Endodermal cell (in vitro differentiated cells): Measurements from ENCODE around the gene PKLR. TPM values are rescaled to one million over a fixed set of nuclear protein-coding genes. Genes with fewer than 3 reads are reported as not detected.

Experiments
- DNase-seq: peaks from one replicate; pipeline ENCODE4 v3.0.0-alpha.2; 2017
- H3K27ac ChIP-seq: 2 replicates; pipeline ENCODE4 v1.5.1; 2013; ENCODE audit warnings: mild to moderate bottlenecking, low read depth, low read length, moderate library complexity
- H3K27me3 ChIP-seq: 2 replicates; pipeline ENCODE4 v1.6.1; 2013; ENCODE audit warnings: mild to moderate bottlenecking, low read length, moderate library complexity; ENCODE audit not compliant: insufficient read depth, control insufficient read depth, poor library complexity, severe bottlenecking
- H3K36me3 ChIP-seq: 2 replicates; pipeline ENCODE4 v1.7.0; 2013; ENCODE audit warnings: mild to moderate bottlenecking, low read length, moderate library complexity; ENCODE audit not compliant: control insufficient read depth, insufficient read depth
- H3K4me1 ChIP-seq: one replicate; pipeline ENCODE4 v1.7.0; 2013; ENCODE audit warnings: low read length; ENCODE audit not compliant: control insufficient read depth, insufficient read depth
- H3K4me3 ChIP-seq: 2 replicates; pipeline ENCODE4 v1.5.1; 2013; ENCODE audit warnings: mild to moderate bottlenecking, low read length, moderate library complexity
- H3K9ac ChIP-seq: 2 replicates; pipeline ENCODE4 v1.6.1; 2013; ENCODE audit warnings: mild to moderate bottlenecking, low read length, moderate library complexity; ENCODE audit not compliant: poor library complexity, severe bottlenecking; ENCODE audit errors: extremely low read depth
- H3K9me3 ChIP-seq: 2 replicates; pipeline ENCODE4 v1.6.1; 2013; ENCODE audit warnings: mild to moderate bottlenecking, low read length, moderate library complexity; ENCODE audit not compliant: control insufficient read depth
- H3K27ac Mint-ChIP-seq: 2 replicates; pipeline ENCODE4 v1.8.0; 2020; ENCODE audit warnings: mixed read lengths
- H3K27me3 Mint-ChIP-seq: 2 replicates; pipeline ENCODE4 v1.8.0; 2021; ENCODE audit warnings: mild to moderate bottlenecking, mixed read lengths; ENCODE audit not compliant: insufficient read depth
- H3K36me3 Mint-ChIP-seq: 2 replicates; pipeline ENCODE4 v1.8.0; 2020; ENCODE audit warnings: low read depth, mixed read lengths
- H3K4me1 Mint-ChIP-seq: 2 replicates; pipeline ENCODE4 v1.8.0; 2020; ENCODE audit warnings: mixed read lengths
- H3K4me3 Mint-ChIP-seq: 2 replicates; pipeline ENCODE4 v1.8.0; 2020; ENCODE audit warnings: mild to moderate bottlenecking, moderate library complexity, mixed read lengths
- H3K9me3 Mint-ChIP-seq: 2 replicates; pipeline ENCODE4 v1.8.0; 2020; ENCODE audit warnings: mild to moderate bottlenecking, mixed read lengths
- CTCF ChIP-seq: fragments of 200-600 bp; sonication (generic); conservative IDR thresholded peaks from 2 replicates; pipeline ENCODE4 v1.5.0; 2021; ENCODE audit warnings: antibody characterized with exemption, mild to moderate bottlenecking
- WGBS, 2 experiments: methylation state at CpG; one replicate each; pipeline versions ENCODE4 v1.1.5 to v1.1.7; 2013; ENCODE audit warnings: missing lambda C conversion rate in 2 of 2, mixed read lengths in 1 of 2; ENCODE audit not compliant: insufficient coverage in 1 of 2, insufficient read length in 1 of 2; 5-methylcytosine and 5-hydroxymethylcytosine counted together
- long read RNA-seq, 4 experiments: library from polyadenylated mRNA in 2 of 4; library from RNA in 1 of 4; library from capped mRNA in 1 of 4; stranded (forward) in 3 of 4; unstranded in 1 of 4; transcript quantifications; one replicate each; pipeline ENCODE4 v2.0.0, GENCODE V29; 2020 to 2021; ENCODE audit warnings: inconsistent platforms in 1 of 4
- polyA plus RNA-seq, 2 experiments: library from polyadenylated mRNA; stranded (reverse); fragments of 50-300 nt; gene quantifications; one replicate each; pipeline ENCODE4 v1.2.3, GENCODE V29; 2013
- total RNA-seq, 2 donors: library from RNA; stranded (reverse); fragmentation: NEBNext Ultra II Directional in 1 of 2; extraction: Animal tissue kit (Norgen Biotek cat#: 25700) in 1 of 2; gene quantifications; 2 replicates in 1 of 2; 3 replicates in 1 of 2; pipeline ENCODE4 v1.2.1, GENCODE V29; 2021

PKLR gene
- total RNA-seq, result under 1 TPM in 1 of 2 donors, not detected in 1; 0.40 TPM
- 0.18 TPM for polyA plus RNA-seq (2013, experiment 1 of 2)
- 0.08 TPM for polyA plus RNA-seq (2013, experiment 2 of 2)
- long read RNA-seq, experiment 1, result 0 reads
- long read RNA-seq, experiment 2, result 0 reads
- long read RNA-seq, experiment 3, result 0 reads
- long read RNA-seq, experiment 4, result 0 reads

DNA sequence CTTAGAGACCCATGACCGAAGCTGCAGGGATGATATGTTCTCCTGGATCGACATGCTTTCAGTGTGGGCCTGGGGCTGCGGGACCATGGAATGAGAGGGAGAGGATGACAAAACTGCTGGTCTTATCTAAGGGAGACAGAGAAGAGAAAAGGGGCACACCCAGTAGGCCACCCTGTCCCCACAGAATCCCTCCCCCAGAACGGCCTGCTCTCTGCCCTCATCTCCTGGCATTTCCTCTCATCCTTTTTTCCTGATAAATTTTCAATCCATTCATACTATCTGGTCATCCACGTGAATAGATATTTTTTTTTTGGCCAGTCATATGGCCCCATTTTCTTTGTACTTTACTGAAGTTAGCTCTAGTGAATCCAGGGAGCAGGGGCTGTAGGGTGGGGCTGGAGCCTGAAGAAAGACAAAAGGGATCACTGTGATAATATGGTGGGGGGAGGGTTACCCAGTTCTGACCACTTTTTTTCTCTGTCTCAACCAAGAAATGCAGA is at the start of gene PKLR:
PKLR (minus strand) TSS at position 97 of the 500 bp plus-strand sequence; CDS start at position 54, 43 bp downstream.
- 88 to 92% methylated on average over 4 to 5 of the region's 5 CpGs for WGBS, 2 experiments
- no peaks in the 10 kb centered on the region for H3K9me3 Mint-ChIP-seq
- no peak within 1 kb of the TSS for H3K4me3 Mint-ChIP-seq

DNA sequence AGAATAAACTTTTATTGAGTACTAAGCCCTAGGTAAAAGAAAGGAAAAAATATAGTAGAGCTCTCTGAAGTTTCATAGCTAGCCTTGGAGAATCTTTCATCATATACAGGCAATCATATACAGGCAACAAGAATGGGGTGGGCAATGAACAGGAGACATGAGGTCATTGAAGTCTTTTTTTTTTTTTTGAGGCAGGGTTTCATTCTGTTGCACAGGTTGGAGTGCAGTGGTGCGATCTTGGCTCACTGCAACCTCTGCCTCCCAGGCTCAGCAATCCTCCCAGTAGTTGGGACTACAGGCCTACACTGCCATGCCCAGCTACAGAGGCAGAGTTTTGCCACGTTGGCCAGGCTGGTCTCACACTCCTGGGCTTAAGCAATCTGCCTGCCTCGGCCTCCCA is 41.6 kb upstream of the PKLR start:
- Histone ChIP-seq H3K9me3 (no peaks in the 10 kb centered on the region), H3K27me3 (no peaks in the 10 kb centered on the region), H3K9ac (no peak overlapping the region), H3K36me3 (peaks cover 79% of the 10 kb centered on the region), H3K4me1 (peaks cover 1% of the 10 kb centered on the region), H3K27ac (no peak overlapping the region), H3K4me3 (no peak overlapping the region)
- Mint-ChIP-seq H3K27ac (no peak overlapping the region), H3K9me3 (no peaks in the 10 kb centered on the region), H3K4me3 (no peak overlapping the region), H3K36me3 (peaks cover 61% of the 10 kb centered on the region), H3K4me1 (peaks cover 7% of the 10 kb centered on the region), H3K27me3 (no peaks in the 10 kb centered on the region)
- no peak for DNase-seq
- WGBS, 2 experiments, result 90 to 100% methylated on average over 1 to 3 of the region's 3 CpGs
- no peak for TF ChIP-seq CTCF

More for the DNA sequence above, at the start of gene PKLR:
- H3K36me3 Mint-ChIP-seq, result no peaks in the 10 kb centered on the region
- H3K27me3 ChIP-seq, result peaks cover 2% of the 10 kb centered on the region
- H3K4me1 ChIP-seq, result no peaks in the 10 kb centered on the region
- H3K9ac ChIP-seq, result no peak within 1 kb of the TSS
- DNase-seq, result no peak
- peaks cover 12% of the 10 kb centered on the region for H3K4me1 Mint-ChIP-seq
- no peak within 1 kb of the TSS for H3K4me3 ChIP-seq
- no peaks in the 10 kb centered on the region for H3K9me3 ChIP-seq
- H3K36me3 ChIP-seq, result no peaks in the 10 kb centered on the region
- H3K27ac ChIP-seq, result no peak within 1 kb of the TSS
- TF ChIP-seq CTCF, result no peak
- H3K27ac Mint-ChIP-seq, result no peak within 1 kb of the TSS
- peaks cover 11% of the 10 kb centered on the region for H3K27me3 Mint-ChIP-seq

DNA sequence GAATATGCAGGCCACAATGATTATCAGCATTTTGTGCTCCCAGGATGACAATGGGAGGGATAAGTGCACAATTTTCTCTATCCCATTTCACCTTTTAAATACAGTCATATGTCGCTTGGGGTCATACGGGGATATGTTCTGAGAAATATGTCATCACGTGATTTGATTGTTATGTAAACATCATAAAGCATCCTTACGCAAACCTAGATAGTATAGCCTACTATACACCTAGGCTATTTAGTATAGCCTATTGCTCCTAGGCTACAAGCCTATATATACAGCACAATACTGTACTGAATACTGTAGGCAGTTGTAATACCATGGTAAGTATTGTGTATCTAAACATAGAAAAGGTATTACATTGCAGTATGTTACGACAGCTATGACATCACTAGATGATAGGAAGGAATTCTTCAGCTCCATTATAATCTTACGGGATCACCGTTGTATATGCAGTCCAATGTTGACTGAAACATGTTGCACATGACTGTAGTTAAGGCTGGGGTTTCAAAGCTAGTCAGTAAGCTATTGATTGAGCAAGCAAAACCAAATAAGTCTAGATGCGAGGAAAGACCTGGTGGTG is 38.4 kb upstream of the PKLR start:
- no peaks in the 10 kb centered on the region for H3K27me3 Mint-ChIP-seq
- TF ChIP-seq CTCF, result no peak
- no peaks in the 10 kb centered on the region for H3K9me3 Mint-ChIP-seq
- no peaks in the 10 kb centered on the region for H3K4me1 ChIP-seq
- H3K4me3 ChIP-seq, result no peak overlapping the region
- H3K36me3 Mint-ChIP-seq, result peaks cover 64% of the 10 kb centered on the region
- no peak overlapping the region for H3K4me3 Mint-ChIP-seq
- DNase-seq, result no peak
- no peak overlapping the region for H3K27ac ChIP-seq
- no peak overlapping the region for H3K27ac Mint-ChIP-seq
- WGBS, 2 experiments, result 90 to 98% methylated on average over 4 to 8 of the region's 8 CpGs
- H3K9ac ChIP-seq, result no peak overlapping the region
- H3K4me1 Mint-ChIP-seq, result no peaks in the 10 kb centered on the region
- no peaks in the 10 kb centered on the region for H3K27me3 ChIP-seq
- H3K9me3 ChIP-seq, result no peaks in the 10 kb centered on the region
- H3K36me3 ChIP-seq, result peaks cover 88% of the 10 kb centered on the region
